Measurements from ENCODE around the gene STARD3.
A peak's percentile ranks its signal among the peaks of the same experiment; 100 is the strongest.

STARD3 gene

GRCh38 chr17:39688945-39689344 is 52.0 kb downstream of the STARD3 start:
- Histone ChIP-seq H3K79me1 (ENCODE audit: low read length) (peaks cover 7% of the 10 kb centered on the region), H4K8ac (ENCODE audit: low read depth, low read length) (no peak overlapping the region), H4K91ac (ENCODE audit: low read depth, low read length) (no peak overlapping the region), H2AK5ac (ENCODE audit: low read length) (no peak overlapping the region), H2BK120ac (ENCODE audit: insufficient read depth, low read length, poor library complexity) (no peak overlapping the region), H3K27ac (ENCODE audit: low read depth, low read length) (no peak overlapping the region), H3K4me2 (ENCODE audit: low read length) (no peak overlapping the region), H3K79me2 (ENCODE audit: control insufficient read depth, insufficient read depth, low read length, poor library complexity) (peaks cover 5% of the 10 kb centered on the region), H3K9ac (ENCODE audit: low read length) (no peak overlapping the region), H2BK5ac (ENCODE audit: low read depth, low read length, poor library complexity) (no peak overlapping the region), H3K18ac (ENCODE audit: low read length) (no peak overlapping the region), H3K4ac (ENCODE audit: low read depth, low read length) (no peak overlapping the region), H3K14ac (ENCODE audit: low read length) (no peak overlapping the region), H4K12ac (ENCODE audit: low read depth, low read length) (no peak overlapping the region), H3K23ac (ENCODE audit: low read length) (no peak overlapping the region), H2BK12ac (ENCODE audit: low read length) (no peak overlapping the region), H2AFZ (ENCODE audit: insufficient read depth, low read length, poor library complexity) (no peak overlapping the region), H3K9me3 (ENCODE audit: insufficient read depth, low read depth, low read length) (no peaks in the 10 kb centered on the region), H3K27me3 (ENCODE audit: insufficient read depth, low read length) (no peaks in the 10 kb centered on the region), H3K36me3 (ENCODE audit: control insufficient read depth in 1 of 2, insufficient read depth in 2 of 2, low read length in 2 of 2) (no peaks in the 10 kb centered on the region), H3K4me1 (ENCODE audit: control insufficient read depth in 1 of 2, insufficient read depth in 2 of 2, low read length in 2 of 2) (peaks cover 3 to 5% of the 10 kb centered on the region in 2 experiments), H3K4me3 (ENCODE audit: low read depth, low read length) (no peak overlapping the region)
- no CpG with 5 or more reads among the region's 3 CpGs for WGBS (ENCODE audit: extremely low coverage, insufficient coverage, insufficient read length)
- no peak for DNase-seq

GRCh38 chr17:39694593-39694992 is 57.6 kb downstream of the STARD3 start:
- H2BK120ac ChIP-seq (ENCODE audit: insufficient read depth, low read length, poor library complexity) = no peak overlapping the region
- no peaks in the 10 kb centered on the region for H3K9me3 ChIP-seq (ENCODE audit: insufficient read depth, low read depth, low read length)
- H3K4me1 ChIP-seq (ENCODE audit: control insufficient read depth in 1 of 2, insufficient read depth in 2 of 2, low read length in 2 of 2) = peaks cover 12 to 16% of the 10 kb centered on the region in 2 experiments
- no peak overlapping the region for H3K4ac ChIP-seq (ENCODE audit: low read depth, low read length)
- no peak overlapping the region for H4K12ac ChIP-seq (ENCODE audit: low read depth, low read length)
- H3K27me3 ChIP-seq (ENCODE audit: insufficient read depth, low read length) = no peaks in the 10 kb centered on the region
- H2AFZ ChIP-seq (ENCODE audit: insufficient read depth, low read length, poor library complexity) = no peak overlapping the region
- H2AK5ac ChIP-seq (ENCODE audit: low read length) = no peak overlapping the region
- no peak overlapping the region for H2BK5ac ChIP-seq (ENCODE audit: low read depth, low read length, poor library complexity)
- H4K8ac ChIP-seq (ENCODE audit: low read depth, low read length) = no peak overlapping the region
- H3K27ac ChIP-seq (ENCODE audit: low read depth, low read length) = no peak overlapping the region
- no peak overlapping the region for H3K4me3 ChIP-seq (ENCODE audit: low read depth, low read length)
- peak overlapping the region; percentile 19 for H3K4me2 ChIP-seq (ENCODE audit: low read length)
- H3K14ac ChIP-seq (ENCODE audit: low read length) = no peak overlapping the region
- no peak overlapping the region for H3K18ac ChIP-seq (ENCODE audit: low read length)
- no peaks in the 10 kb centered on the region for H3K36me3 ChIP-seq (ENCODE audit: control insufficient read depth in 1 of 2, insufficient read depth in 2 of 2, low read length in 2 of 2)
- DNase-seq = no peak
- no peaks in the 10 kb centered on the region for H3K79me2 ChIP-seq (ENCODE audit: control insufficient read depth, insufficient read depth, low read length, poor library complexity)
- H3K79me1 ChIP-seq (ENCODE audit: low read length) = peaks cover 4% of the 10 kb centered on the region
- H2BK12ac ChIP-seq (ENCODE audit: low read length) = no peak overlapping the region
- H4K91ac ChIP-seq (ENCODE audit: low read depth, low read length) = no peak overlapping the region
- H3K23ac ChIP-seq (ENCODE audit: low read length) = no peak overlapping the region
- WGBS (ENCODE audit: extremely low coverage, insufficient coverage, insufficient read length) = no CpG with 5 or more reads among the region's 5 CpGs
- no peak overlapping the region for H3K9ac ChIP-seq (ENCODE audit: low read length)

- no peak overlapping the region for H3K4me3 ChIP-seq (ENCODE audit: low read depth, low read length)
- H4K91ac ChIP-seq (ENCODE audit: low read depth, low read length) = no peak overlapping the region
- no peak overlapping the region for H2BK5ac ChIP-seq (ENCODE audit: low read depth, low read length, poor library complexity)
- no peak overlapping the region for H3K4ac ChIP-seq (ENCODE audit: low read depth, low read length)
- DNase-seq = no peak
- H3K18ac ChIP-seq (ENCODE audit: low read length) = no peak overlapping the region
- no peak overlapping the region for H3K23ac ChIP-seq (ENCODE audit: low read length)
- WGBS (ENCODE audit: extremely low coverage, insufficient coverage, insufficient read length) = no CpG with 5 or more reads among the region's 2 CpGs
- no peaks in the 10 kb centered on the region for H3K36me3 ChIP-seq (ENCODE audit: control insufficient read depth in 1 of 2, insufficient read depth in 2 of 2, low read length in 2 of 2)
- peak overlapping the region; percentile 4 for H3K27ac ChIP-seq (ENCODE audit: low read depth, low read length)
- peak overlapping the region; percentile 19 for H3K4me2 ChIP-seq (ENCODE audit: low read length)
- H4K8ac ChIP-seq (ENCODE audit: low read depth, low read length) = no peak overlapping the region
- H3K79me2 ChIP-seq (ENCODE audit: control insufficient read depth, insufficient read depth, low read length, poor library complexity) = peaks cover under 1% of the 10 kb centered on the region
- H2BK120ac ChIP-seq (ENCODE audit: insufficient read depth, low read length, poor library complexity) = no peak overlapping the region
- no peaks in the 10 kb centered on the region for H3K9me3 ChIP-seq (ENCODE audit: insufficient read depth, low read depth, low read length)
- H3K79me1 ChIP-seq (ENCODE audit: low read length) = peaks cover 8% of the 10 kb centered on the region
- H4K12ac ChIP-seq (ENCODE audit: low read depth, low read length) = no peak overlapping the region
- H3K27me3 ChIP-seq (ENCODE audit: insufficient read depth, low read length) = no peaks in the 10 kb centered on the region
- no peak overlapping the region for H2BK12ac ChIP-seq (ENCODE audit: low read length)
- no peak overlapping the region for H3K14ac ChIP-seq (ENCODE audit: low read length)
- H3K9ac ChIP-seq (ENCODE audit: low read length) = no peak overlapping the region
- H2AK5ac ChIP-seq (ENCODE audit: low read length) = no peak overlapping the region
- H3K4me1 ChIP-seq (ENCODE audit: control insufficient read depth in 1 of 2, insufficient read depth in 2 of 2, low read length in 2 of 2) = peaks cover 12 to 16% of the 10 kb centered on the region in 2 experiments
- H2AFZ ChIP-seq (ENCODE audit: insufficient read depth, low read length, poor library complexity) = no peak overlapping the region
Measured at GRCh38 chr17:39695089-39695474, 58.1 kb downstream of the STARD3 start.

GRCh38 chr17:39696731-39697130 is 59.8 kb downstream of the STARD3 start:
- H3K79me1 ChIP-seq (ENCODE audit: low read length) = peaks cover 11% of the 10 kb centered on the region
- H3K9ac ChIP-seq (ENCODE audit: low read length) = no peak overlapping the region
- H2BK5ac ChIP-seq (ENCODE audit: low read depth, low read length, poor library complexity) = no peak overlapping the region
- WGBS (ENCODE audit: extremely low coverage, insufficient coverage, insufficient read length) = no CpG with 5 or more reads among the region's 6 CpGs
- peaks cover 20% of the 10 kb centered on the region in 2 experiments for H3K4me1 ChIP-seq (ENCODE audit: control insufficient read depth in 1 of 2, insufficient read depth in 2 of 2, low read length in 2 of 2)
- H3K4me2 ChIP-seq (ENCODE audit: low read length) = no peak overlapping the region
- no peak overlapping the region for H2BK120ac ChIP-seq (ENCODE audit: insufficient read depth, low read length, poor library complexity)
- H4K91ac ChIP-seq (ENCODE audit: low read depth, low read length) = no peak overlapping the region
- H3K23ac ChIP-seq (ENCODE audit: low read length) = no peak overlapping the region
- peaks cover 5% of the 10 kb centered on the region for H3K79me2 ChIP-seq (ENCODE audit: control insufficient read depth, insufficient read depth, low read length, poor library complexity)
- no peak overlapping the region for H2AFZ ChIP-seq (ENCODE audit: insufficient read depth, low read length, poor library complexity)
- no peaks in the 10 kb centered on the region for H3K9me3 ChIP-seq (ENCODE audit: insufficient read depth, low read depth, low read length)
- no peak overlapping the region for H3K27ac ChIP-seq (ENCODE audit: low read depth, low read length)
- peak overlapping the region; percentile 7 for H2AK5ac ChIP-seq (ENCODE audit: low read length)
- H3K18ac ChIP-seq (ENCODE audit: low read length) = no peak overlapping the region
- no peak overlapping the region for H3K14ac ChIP-seq (ENCODE audit: low read length)
- no peaks in the 10 kb centered on the region for H3K27me3 ChIP-seq (ENCODE audit: insufficient read depth, low read length)
- no peaks in the 10 kb centered on the region for H3K36me3 ChIP-seq (ENCODE audit: control insufficient read depth in 1 of 2, insufficient read depth in 2 of 2, low read length in 2 of 2)
- peak overlapping the region; percentile 22 for H4K12ac ChIP-seq (ENCODE audit: low read depth, low read length)
- H3K4me3 ChIP-seq (ENCODE audit: low read depth, low read length) = no peak overlapping the region
- DNase-seq = no peak
- H2BK12ac ChIP-seq (ENCODE audit: low read length) = no peak overlapping the region
- H4K8ac ChIP-seq (ENCODE audit: low read depth, low read length) = no peak overlapping the region
- H3K4ac ChIP-seq (ENCODE audit: low read depth, low read length) = no peak overlapping the region
